HG03520 (cell line): ENCODE results near the gene PINLYP.

ENCODE experiments used
- ATAC-seq: cut with Tn5 transposase; IDR thresholded peaks from one replicate; pipeline ENCODE4 v1.9.1; 2021; ENCODE audit warnings: mild to moderate bottlenecking, moderate library complexity; ENCODE audit not compliant: unreplicated experiment

Gene PINLYP

GRCh38 chr19:43575156-43575950 lies at the start of gene PINLYP, which contains the start of gene XRCC1:
Gene PINLYP, plus strand, starts transcription at chr19:43575801. Its CDS starts 1,391 bp downstream, at chr19:43577192.
Gene XRCC1, minus strand, starts transcription at chr19:43575527. Its CDS starts 69 bp downstream, at chr19:43575458.
- peak; percentile 94 for ATAC-seq

GRCh38 chr19:43525836-43526771 lies 49.5 kb upstream of the PINLYP start:
- no peak for ATAC-seq

GRCh38 chr19:43526884-43527859 lies 48.4 kb upstream of the PINLYP start, which contains the start of gene ETHE1:
Gene ETHE1, minus strand, starts transcription at chr19:43527201. Its CDS starts 24 bp downstream, at chr19:43527177.
- ATAC-seq: no peak

DNA sequence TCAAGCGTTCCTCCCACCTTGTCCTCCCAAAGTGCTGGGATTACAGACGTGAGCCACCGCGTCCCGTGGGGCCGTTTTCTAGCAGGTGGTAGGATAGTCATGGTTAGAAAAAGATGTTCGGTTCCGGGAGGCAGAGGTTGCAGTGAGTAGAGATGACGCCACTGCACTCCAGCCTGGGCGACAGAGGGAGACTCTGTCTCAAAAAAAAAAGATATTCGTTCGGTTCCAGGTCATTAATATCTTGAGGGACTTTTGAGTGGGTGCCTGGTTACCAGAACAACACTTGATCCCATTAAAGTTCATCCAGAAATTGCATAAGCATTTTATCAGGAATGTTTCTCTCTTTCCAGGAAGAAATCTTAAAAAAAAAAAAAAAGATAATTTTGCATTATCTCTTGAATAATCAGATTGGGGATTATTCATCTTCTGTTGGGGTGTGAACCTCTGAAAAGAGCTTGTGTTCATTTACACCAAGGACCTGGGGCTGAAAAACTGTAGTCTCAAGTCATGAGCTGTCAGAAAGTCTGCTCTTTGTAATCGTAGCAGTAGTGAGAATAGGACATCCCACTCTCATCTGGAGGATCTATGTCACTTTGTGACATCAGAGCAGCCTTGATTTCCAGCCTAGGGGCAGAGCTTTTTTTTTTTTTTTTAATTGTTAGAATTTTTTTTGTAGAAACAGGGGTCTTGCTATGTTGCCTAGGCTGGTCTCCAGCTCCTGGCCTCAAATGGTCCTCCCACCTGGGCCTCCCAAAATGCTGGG lies 47.6 kb upstream of the PINLYP start:
- ATAC-seq: no peak

- ATAC-seq: no peak
Measured at GRCh38 chr19:43532571-43532961, 43.0 kb upstream of the PINLYP start.

- peak; percentile 51 for ATAC-seq
Measured at GRCh38 chr19:43532962-43533545, 42.5 kb upstream of the PINLYP start, which contains the start of gene ZNF575. Gene ZNF575, plus strand, starts transcription at chr19:43533188. Its CDS starts 1,235 bp downstream, at chr19:43534423.

GRCh38 chr19:43533546-43534304 lies 41.9 kb upstream of the PINLYP start:
- ATAC-seq: peak; percentile 53

DNA sequence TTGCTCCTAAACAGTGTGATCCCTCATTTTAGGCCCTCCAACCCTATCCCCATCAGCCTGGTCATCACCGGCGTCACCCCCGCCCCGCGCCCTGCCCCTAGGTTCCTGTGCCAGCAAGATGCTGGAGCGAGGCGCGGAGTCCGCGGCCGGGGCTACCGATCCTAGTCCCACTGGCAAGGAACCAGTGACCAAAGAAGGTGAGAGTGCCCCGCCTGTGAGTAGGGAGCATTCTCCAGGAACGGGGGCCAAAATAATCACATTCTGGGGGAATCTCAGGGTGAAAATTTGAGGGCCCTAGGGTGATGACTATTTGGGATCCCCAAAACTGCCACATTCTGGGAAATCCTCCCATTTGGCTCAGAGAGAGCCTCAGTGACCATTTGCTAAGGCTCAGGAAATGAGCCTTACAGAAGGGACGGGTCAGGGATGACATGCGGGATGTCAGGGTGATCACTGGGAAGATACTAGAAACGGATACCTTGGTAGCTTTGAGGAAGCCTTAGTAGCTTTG lies 41.2 kb upstream of the PINLYP start:
- ATAC-seq: no peak

- ATAC-seq: no peak
Measured at GRCh38 chr19:43534816-43535761, 40.5 kb upstream of the PINLYP start.

DNA sequence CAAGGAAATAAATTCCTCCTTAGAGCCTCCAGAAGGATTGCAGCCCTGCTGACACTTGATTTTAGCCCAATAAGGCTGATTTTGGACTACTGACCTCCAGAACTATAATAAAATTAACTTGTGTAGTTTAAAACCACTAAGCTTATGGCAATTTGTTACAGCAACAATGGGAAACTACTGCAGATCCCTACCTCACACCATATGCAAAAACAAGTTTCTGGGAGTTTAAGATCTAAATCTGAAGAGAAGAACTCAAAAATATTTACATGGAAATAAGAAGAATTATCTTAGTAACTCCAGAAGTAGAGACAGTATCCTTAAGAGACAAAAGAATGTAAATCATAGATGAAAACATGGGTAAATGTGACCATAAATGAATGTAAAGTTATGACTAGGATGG lies 36.7 kb upstream of the PINLYP start:
- no peak for ATAC-seq

DNA sequence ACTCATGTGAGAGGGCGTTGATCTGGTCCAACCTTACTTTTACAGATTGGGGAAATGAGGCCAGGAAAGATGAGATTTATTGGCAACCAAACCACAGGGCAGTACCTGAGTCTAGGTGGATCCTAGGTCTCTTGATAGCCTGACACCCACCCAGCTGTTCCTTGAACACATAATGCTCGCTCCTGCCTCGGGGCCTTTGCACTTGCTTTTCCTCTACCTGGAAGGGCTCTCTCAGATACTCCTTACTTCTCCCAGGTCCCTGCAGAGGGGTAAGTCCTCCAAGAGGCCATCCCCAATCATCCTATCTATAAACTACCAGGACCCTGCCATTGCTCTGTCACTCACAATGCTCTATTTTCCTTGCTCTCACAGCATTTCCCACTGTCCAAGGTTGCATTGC lies 35.2 kb upstream of the PINLYP start:
- no peak for ATAC-seq

DNA sequence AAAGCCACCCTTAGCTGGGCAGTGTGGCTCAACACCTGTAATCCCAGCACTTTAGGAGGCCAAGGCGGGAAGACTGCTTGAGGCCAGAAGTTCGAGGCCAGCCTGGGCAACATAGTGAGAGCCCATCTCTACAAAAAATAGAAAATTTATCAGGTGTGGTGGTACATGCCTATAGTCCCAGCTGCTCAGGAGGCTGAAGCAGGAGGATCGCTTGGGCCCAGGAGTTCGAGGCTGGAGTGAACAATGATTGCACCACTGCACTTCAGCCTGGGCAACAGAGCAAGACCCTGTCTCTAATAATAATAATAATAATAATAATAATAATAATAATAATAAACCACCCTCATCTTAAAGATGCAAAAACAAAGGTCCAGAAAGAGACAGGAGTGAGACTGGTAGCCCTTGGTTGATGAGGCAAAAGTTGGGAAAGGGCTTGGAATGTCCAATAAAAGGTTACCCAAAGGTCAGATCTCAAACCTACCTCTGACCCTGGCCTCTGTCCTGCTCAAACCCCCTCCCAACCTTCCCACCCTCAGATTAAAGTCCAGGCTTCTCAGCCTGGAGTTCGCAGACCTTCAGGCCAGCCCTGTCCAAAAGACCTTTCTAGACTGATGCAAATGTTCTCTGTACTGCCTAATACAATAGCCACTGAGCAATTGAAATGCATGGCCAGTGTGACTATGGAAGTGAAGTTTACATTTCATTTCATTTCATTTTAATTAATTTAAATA lies 33.5 kb upstream of the PINLYP start:
- ATAC-seq: no peak

- no peak for ATAC-seq
Measured at GRCh38 chr19:43544077-43544476, 31.5 kb upstream of the PINLYP start.

GRCh38 chr19:43545276-43545675 lies 30.3 kb upstream of the PINLYP start:
- no peak for ATAC-seq

DNA sequence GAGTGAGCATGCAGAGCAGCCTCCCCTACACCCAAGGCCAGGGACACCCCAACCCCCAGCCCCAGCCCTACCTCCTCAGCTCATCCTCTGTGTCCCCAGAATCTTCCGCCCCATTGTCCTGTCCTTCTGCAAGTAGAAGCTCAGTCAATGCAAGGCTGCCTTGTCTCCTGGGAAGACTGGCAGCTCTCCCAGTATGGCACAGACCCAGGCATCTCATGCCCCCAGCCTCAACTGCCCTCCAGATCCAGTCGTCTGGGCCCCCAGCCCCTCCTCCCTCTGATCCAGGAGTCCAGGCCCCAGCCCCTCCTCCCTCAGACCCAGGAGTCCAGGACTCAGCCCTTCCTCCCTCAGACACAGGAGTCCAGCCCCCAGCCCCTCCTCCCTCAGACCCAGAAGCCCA lies 29.6 kb upstream of the PINLYP start:
- no peak for ATAC-seq

- no peak for ATAC-seq
Measured at GRCh38 chr19:43546581-43546980, 29.0 kb upstream of the PINLYP start.
